ENCODE results near the gene RBM17.
"Not testable (repeated sequence)": the region's sequence is repeated elsewhere in the genome, so short reads cannot be mapped to it uniquely, and the experiment has no call there.

Gene RBM17

DNA sequence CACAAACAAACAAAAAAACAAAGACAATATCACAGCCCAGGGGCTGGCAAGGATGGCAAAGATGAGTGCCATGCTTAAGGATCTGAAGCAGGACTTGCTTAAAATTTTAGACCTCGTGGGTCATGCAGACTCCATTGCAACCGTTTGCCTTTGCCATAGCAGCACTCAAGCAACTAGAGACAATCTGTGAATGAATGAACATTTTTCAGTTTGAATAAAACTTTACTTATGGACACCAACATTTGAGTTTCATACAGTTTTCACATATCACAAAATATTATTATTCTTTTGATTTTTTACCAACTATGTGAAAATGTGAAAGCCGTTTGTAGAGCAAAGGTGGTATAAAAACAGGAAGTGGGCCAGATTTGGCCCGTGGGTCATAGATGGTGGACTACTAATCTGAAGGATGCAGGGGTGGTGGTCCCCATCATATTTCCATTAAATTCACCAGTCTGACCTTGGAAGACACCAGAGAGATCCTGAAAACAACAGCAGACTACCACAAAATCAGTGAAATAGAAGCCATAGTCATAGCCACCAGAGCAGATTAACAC, 8.3 kb upstream of the RBM17 start:
- no peak for DNase-seq (ENCODE audit: low spot score)

DNA sequence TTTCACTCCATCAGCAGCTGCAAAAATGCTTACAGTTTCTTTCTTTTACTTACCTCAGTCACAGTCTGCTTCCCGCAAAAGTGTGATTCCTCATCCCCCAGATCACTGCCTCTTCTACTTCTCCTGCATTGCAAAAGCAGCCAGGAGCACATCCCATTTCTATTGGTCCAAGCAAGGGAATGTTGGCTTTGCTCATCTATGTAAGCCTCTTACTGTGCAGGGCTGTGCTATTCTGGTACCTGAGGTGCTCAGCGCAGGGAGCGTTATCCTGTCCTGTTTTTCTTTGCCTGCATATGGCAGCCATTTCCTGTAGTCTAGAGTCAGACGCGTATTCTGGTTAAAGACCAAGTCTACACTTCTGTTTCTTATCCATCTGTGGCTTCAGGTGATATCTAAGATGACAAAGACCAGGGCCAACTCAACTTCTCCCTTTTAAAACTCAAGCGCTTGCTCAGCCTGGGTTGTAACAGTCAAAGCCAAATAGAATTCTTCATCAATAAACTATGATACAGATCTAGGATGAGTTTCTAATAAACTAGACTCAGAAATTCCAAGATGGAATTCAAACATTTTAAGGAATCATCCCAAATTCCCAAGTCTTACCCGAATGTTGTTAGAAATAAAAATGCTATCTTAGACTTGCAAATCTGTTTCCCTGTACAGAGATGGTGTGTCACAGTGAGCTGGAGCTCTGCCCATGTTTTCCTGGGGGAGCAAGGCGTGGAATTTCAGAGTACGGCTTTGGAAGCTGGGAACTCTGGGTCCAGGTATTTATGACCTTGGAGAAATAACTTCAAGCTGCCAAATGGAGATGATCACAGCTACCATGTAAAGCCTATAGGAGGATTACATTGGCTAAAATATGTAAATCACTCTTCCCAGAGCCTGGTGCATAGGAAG, 6.1 kb upstream of the RBM17 start:
- DNase-seq (ENCODE audit: low spot score): no peak

DNA sequence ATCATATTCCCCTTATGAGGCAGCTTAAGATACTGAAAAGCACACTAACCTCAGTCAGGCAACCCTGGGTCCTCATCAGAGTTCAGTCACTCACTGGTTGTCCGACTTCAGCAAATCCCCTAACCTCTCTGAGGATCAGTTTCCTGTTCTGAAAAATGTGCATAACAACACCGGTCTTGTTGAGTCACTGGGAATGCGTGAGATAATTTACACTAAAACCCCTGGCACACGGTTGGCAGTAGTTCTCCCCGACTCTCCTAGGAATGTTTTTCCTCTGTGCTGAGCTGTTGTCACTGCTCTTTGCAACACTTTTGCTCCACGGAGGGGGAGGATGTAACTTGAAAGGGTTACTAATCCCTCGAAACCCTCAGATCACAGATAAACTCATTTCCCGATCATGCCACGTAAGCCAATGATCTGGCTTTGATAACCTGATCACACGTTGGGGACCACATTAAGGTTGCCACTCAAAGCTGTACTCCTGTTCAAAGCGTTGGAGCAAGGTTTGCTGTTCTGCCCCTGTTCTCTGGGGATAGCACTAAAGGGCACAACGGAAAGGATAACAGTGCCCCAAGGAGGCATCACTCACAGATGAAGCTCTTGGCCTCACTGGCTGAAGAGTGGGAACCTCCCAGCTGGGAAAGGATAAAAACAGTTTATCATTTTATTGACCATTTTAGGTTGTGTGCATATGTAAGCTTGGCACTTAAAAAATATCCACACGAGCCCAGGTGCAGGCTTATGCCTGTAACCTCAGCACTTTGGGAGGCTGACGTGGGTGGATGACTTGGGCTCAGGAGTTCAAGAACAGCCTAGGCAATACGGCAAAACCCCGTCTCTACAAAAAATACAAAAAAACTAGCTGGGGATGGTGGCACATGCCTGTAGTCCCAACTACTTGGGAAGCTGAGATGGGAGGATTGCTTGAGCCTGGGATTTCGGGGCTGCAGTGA, 5.0 kb upstream of the RBM17 start:
- DNase-seq (ENCODE audit: low spot score): no peak

DNA sequence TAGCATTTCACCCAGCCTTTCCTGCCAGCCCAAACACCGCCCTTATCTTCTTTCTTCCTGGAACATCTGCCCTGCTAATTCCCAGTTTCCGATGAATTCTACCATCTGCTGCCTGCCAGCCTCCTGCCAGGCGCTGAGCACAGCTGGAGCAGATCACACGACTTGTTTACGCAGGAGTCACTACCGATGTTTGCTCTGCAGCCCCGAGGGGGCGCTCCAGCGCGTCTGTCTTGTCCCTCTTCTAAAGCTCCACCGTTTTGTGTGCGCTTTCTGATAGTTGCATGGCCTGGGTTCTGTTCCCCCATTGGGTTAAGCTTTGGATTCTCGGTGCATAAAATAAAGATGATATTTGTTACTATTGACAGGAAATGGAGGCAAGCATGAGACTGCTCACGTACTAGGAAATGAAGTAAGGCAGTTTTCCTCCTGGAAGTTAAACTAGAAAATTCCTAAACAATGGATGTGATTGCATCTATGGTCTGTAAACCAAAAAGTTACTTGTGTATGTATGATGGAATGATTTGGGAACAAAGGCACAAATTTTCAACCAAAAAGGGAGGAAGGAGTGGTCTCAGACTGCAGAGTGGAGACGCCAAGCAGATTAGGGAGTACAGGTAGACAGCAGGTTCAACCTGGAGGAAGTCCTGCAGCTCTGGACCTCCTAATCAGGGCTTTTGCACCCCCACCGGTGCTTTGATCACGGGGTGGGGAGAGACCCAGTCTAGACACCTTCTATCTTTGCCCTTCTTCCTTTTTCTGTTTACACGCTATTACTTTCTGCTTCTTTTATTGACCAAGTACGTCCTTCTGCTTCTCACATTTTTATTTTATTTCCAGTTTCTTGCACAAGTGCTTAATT, 2.2 kb upstream of the RBM17 start:
- peak; percentile 95 for DNase-seq (ENCODE audit: low spot score)

DNA sequence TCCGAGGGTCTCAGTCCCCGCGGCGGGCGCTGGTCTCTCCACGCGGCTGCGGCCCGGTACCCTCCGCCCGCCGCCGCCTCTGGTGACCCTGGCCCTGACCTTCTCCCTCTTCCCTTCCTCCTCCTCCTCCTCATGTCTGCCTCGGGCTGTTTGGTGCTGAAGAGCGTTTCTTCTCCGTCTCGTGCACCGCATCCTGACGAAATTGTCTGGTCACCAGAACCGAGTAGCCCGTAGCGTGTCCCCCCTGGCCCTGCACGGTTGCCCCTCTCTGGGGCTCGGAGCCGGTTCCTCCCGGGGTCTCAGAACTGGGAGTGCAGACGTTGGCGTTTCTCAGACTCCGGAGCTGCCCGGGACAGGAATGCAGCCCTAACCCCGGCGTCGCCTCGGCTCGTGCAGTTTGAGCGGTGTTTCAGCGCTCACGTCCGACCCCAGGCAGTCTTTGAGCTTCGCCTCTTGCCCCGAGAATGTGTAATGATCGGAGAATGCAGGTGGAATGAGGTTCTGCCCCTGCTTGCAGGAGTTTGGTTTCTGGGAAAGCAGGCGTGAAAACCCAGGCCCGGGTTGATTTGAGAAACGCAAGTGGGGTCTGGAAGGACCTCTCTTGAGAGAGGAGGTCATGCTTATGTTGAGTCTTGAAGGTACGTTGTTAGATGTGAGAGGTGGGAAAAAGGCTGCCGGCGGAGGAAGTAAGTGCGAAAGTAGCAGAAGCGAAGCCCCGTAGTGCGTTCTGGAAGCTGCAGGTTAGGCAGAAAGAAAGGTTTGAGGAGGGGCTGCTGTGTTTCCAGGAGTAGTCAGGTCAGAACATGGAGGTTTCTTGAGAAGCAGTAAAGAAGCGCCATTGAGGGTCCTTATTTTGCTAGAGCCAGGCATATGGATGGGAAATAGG, 743 bp downstream of the RBM17 start:
- no peak for DNase-seq (ENCODE audit: low spot score)

GRCh38 chr10:6091630-6092029, 2.8 kb downstream of the RBM17 start:
- no peak for DNase-seq (ENCODE audit: low spot score)

DNA sequence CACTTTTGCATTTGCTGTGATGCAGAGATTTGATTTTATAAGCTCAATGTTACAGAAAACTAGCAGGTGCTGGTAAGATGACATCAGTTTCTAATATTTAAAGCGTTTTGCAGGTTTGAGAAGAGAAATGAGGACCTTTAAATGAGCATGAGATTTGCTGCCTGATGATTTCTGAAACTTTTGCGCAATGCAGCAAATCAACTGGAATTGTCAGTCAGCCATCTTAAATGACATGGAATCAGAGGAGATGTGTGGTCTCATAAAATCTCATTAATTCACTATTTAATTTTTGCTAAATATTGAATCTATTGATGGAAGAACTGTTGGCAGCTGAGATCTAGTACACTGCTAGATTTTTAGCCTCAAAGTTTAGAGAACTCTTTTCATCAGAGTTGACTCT, 3.9 kb downstream of the RBM17 start:
- no peak for DNase-seq (ENCODE audit: low spot score)

DNA sequence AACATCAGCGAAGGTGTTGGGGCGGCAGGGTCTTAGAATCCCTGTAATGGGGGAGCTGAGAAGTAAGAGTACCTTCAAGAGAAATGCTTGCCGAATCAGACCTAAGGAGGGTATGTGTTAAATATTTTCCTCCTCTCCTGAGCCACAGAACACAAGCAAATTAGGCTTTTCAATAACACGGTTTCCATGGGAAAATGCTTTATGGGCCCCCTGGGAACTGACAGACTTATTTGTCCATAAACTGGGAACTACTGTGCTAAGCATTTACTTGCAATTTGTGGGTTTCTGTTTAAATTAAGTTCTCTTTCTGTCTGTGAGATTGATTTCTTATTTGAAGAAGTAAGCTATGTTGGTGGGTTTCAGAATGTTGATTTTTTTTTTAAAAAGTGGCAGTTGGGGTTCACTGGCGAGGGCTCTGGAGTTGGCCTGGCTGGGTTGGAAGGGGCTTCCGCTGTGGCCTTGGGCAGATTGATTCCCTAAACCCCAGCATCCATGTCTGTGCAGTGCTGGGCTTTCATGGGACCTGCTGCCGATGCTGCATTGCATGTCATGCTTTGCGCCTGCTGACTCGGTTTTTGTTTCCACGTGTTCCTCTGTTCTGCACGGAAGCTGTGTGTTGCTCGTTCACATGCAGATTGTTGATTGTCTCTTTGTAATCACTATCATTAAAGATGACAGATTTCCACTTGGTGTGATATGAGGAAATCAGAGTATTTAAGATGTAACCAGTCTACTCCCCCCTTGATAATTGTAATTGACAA, 7.2 kb downstream of the RBM17 start:
- DNase-seq (ENCODE audit: low spot score): no peak

DNA sequence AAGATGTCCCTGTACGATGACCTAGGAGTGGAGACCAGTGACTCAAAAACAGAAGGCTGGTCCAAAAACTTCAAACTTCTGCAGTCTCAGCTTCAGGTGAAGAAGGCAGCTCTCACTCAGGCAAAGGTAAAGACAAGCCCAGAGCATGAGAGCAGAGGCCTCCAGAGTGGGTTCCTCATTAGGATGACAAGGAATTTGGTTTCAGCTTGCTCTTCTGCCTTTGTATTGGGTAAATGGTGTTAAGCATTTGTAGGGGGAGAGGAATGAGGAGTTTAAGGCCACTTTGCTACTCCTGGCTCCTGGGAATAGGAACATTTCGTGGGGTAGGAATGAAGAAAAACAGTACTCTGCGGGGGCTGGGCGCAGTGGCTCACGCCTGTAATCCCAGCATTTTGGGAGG, 8.2 kb downstream of the RBM17 start:
- no peak for DNase-seq (ENCODE audit: low spot score)

GRCh38 chr10:6098156-6098555, 9.3 kb downstream of the RBM17 start:
- DNase-seq (ENCODE audit: low spot score): no peak

- DNase-seq (ENCODE audit: low spot score): no peak
Measured at GRCh38 chr10:6100370-6100769, 11.5 kb downstream of the RBM17 start.

GRCh38 chr10:6101181-6101580, 12.3 kb downstream of the RBM17 start:
- no peak for DNase-seq (ENCODE audit: low spot score)

- DNase-seq (ENCODE audit: low spot score): no peak
Measured at GRCh38 chr10:6102128-6102527, 13.3 kb downstream of the RBM17 start.

DNA sequence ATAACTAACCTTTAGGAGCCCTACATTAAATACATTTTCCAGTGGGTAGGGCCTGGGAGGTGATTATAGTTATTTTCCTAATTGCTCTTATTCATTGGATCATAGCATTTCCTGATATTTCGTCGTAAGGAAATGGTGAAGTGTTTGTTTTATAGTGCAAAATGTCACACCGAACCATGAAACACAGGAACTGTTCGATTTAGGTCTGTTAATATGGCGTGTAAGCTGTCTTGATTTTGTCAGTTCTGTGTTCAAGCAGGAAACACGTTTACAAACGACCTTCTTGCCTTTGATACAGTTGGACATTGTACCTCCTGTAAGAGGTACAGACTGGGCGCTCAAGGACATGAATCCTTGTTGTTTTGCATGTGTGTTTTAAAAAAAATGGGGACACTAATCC, 14.8 kb downstream of the RBM17 start:
- DNase-seq (ENCODE audit: low spot score): no peak

DNA sequence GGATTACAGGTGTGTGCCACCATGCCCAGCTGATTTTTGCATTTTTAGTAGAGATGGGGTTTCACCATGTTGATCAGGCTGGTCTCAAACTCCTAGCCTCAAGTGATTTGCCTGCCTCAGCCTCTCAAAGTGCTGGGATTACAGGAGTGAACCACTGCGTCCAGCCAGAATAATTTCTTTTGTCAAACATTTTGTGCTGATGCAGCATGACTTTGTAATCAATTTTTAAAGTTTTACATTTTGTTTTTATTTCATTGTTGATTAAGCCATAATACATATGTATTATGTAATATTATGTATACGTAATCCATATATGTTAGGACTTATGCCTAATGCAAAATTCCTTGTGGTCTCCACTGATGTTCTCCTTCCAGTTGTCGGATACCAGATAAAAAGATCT, 18.8 kb downstream of the RBM17 start:
- DNase-seq (ENCODE audit: low spot score): not testable (repeated sequence)

- no peak for DNase-seq (ENCODE audit: low spot score)
Measured at GRCh38 chr10:6108072-6108471, 19.2 kb downstream of the RBM17 start.

- no peak for DNase-seq (ENCODE audit: low spot score)
Measured at GRCh38 chr10:6108631-6109443, 20.0 kb downstream of the RBM17 start.

DNA sequence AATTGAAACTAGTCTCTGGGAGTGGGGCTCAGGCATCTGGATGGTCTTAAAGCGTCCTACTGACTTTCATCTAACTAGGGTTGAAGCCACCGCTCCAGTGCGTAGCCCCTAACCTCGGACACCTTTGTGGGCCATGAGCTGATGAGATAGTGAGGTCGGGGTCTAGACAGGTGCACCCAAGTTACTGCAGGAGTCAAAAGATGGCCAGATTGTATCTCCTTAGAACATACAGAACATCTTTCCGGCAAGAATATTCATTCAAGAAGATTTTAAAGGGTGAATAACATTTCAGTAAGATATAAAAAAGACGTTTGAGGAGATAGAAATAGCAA, 20.6 kb downstream of the RBM17 start:
- DNase-seq (ENCODE audit: low spot score): no peak

DNA sequence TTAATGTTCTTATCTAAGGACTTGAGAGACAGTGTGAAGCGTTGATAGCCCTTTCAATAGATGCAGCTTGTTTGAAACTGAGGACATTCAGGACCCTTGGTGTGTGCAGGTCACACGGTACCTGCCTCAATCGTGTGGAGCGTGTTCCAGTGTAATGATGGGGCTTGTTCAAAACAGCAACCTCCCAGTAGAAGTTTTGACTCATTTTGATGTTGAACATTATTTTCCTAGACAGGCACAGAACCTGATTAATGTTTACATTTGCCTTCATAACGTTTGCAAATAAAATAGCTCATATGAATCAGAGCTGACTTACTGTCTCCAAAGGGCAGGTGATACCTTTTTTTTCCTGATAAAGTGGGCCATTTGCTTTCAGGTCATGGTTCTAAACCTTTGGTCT, 21.3 kb downstream of the RBM17 start:
- DNase-seq (ENCODE audit: low spot score): no peak

Measured in globus pallidus (tissue), 1 donor.